Cardiac septum (tissue), 1 donor: ENCODE measurements around the gene RERE. TPM values are rescaled to one million over a fixed set of nuclear protein-coding genes. Genes with fewer than 3 reads are reported as not detected.
"Not testable (repeated sequence)": the region's sequence is repeated elsewhere in the genome, so short reads cannot be mapped to it uniquely, and the experiment has no call there.

ENCODE experiments used
- DNase-seq: peaks from one replicate; pipeline ENCODE4 v3.0.0-alpha.2; 2020; ENCODE audit warnings: low spot score
- intact Hi-C: fragments of 100-400 bp; cut with DNase I; formaldehyde crosslinking; loops from one replicate; pipeline ENCODE4 v1.14.0; 2022
- total RNA-seq: library from RNA; stranded (reverse); fragmentation: NEBNext Ultra II Directional; extraction: Animal tissue kit (Norgen Biotek cat#: 25700); gene quantifications from one replicate; pipeline ENCODE4 v1.2.1, GENCODE V29; 2021
- donor health status: DM: no; HTN: no; CAD: no.

Gene RERE
- total RNA-seq, 1 donor from 2014 or later, result 102 TPM

GRCh38 chr1:8731162-8731561, 86.3 kb downstream of the RERE start:
- intact Hi-C loops, result no loop called here
- DNase-seq, result no peak

- no peak for DNase-seq
- intact Hi-C loops, result loop anchor here (10.0 kb wide), 1 partner anchor 724 kb away; no protein-coding TSS in a partner anchor
Observed at GRCh38 chr1:8728464-8728863, 89.0 kb downstream of the RERE start.

- intact Hi-C loops, result loop anchor here (2.0 to 10.0 kb wide), 2 partner anchors 169 to 723 kb away; no protein-coding TSS in a partner anchor
- no peak for DNase-seq
Observed at GRCh38 chr1:8727809-8728213, 89.6 kb downstream of the RERE start.

- not testable (repeated sequence) for DNase-seq
- intact Hi-C loops, result loop anchor here (2.0 to 10.0 kb wide), 2 partner anchors 169 to 723 kb away; no protein-coding TSS in a partner anchor
Observed at GRCh38 chr1:8727316-8727715, 90.1 kb downstream of the RERE start.

GRCh38 chr1:8726801-8727186, 90.6 kb downstream of the RERE start:
- intact Hi-C loops, result loop anchor here (2.0 to 10.0 kb wide), 2 partner anchors 168 to 722 kb away; no protein-coding TSS in a partner anchor
- not testable (repeated sequence) for DNase-seq

- DNase-seq, result no peak
- intact Hi-C loops, result loop anchor here (10.0 kb wide), 1 partner anchor 718 kb away; no protein-coding TSS in a partner anchor
Observed at GRCh38 chr1:8723010-8723409, 94.4 kb downstream of the RERE start.

GRCh38 chr1:8722366-8722765, 95.1 kb downstream of the RERE start:
- DNase-seq, result no peak
- intact Hi-C loops, result loop anchor here (10.0 kb wide), 1 partner anchor 718 kb away; no protein-coding TSS in a partner anchor

GRCh38 chr1:8721679-8722324, 95.6 kb downstream of the RERE start:
- DNase-seq, result no peak
- intact Hi-C loops, result loop anchor here (10.0 kb wide), 1 partner anchor 717 kb away; no protein-coding TSS in a partner anchor

GRCh38 chr1:8720347-8720746, 97.1 kb downstream of the RERE start:
- no peak for DNase-seq
- intact Hi-C loops, result loop anchor here (10.0 kb wide), 1 partner anchor 716 kb away; no protein-coding TSS in a partner anchor

GRCh38 chr1:8718850-8719361, 98.5 kb downstream of the RERE start:
- intact Hi-C loops, result no loop called here
- DNase-seq, result no peak

GRCh38 chr1:8717148-8717547, 100.3 kb downstream of the RERE start:
- DNase-seq, result no peak
- intact Hi-C loops, result no loop called here

GRCh38 chr1:8716238-8716637, 101.2 kb downstream of the RERE start:
- DNase-seq, result no peak
- intact Hi-C loops, result no loop called here

- DNase-seq, result no peak
- intact Hi-C loops, result loop anchor here (5.0 kb wide), 1 partner anchor 42 kb away; no protein-coding TSS in a partner anchor
Observed at GRCh38 chr1:8714173-8714572, 103.3 kb downstream of the RERE start.

- intact Hi-C loops, result loop anchor here (5.0 kb wide), 1 partner anchor 40 kb away; no protein-coding TSS in a partner anchor
- DNase-seq, result no peak
Observed at GRCh38 chr1:8712413-8713231, 104.8 kb downstream of the RERE start.

GRCh38 chr1:8711873-8712412, 105.5 kb downstream of the RERE start:
- intact Hi-C loops, result loop anchor here (5.0 kb wide), 1 partner anchor 40 kb away; no protein-coding TSS in a partner anchor

GRCh38 chr1:8711151-8711550, 106.3 kb downstream of the RERE start:
- intact Hi-C loops, result loop anchor here (5.0 kb wide), 1 partner anchor 39 kb away; no protein-coding TSS in a partner anchor
- DNase-seq, result no peak

More at GRCh38 chr1:8711873-8712412, 105.5 kb downstream of the RERE start:
- DNase-seq, result no peak

- intact Hi-C loops, result loop anchor here (5.0 to 10.0 kb wide), 2 partner anchors 107 to 139 kb away; partner anchors contain the start of gene RERE
- no peak for DNase-seq
Observed at GRCh38 chr1:8708259-8708658, 109.2 kb downstream of the RERE start.

GRCh38 chr1:8706995-8707396, 110.4 kb downstream of the RERE start:
- DNase-seq, result no peak
- intact Hi-C loops, result loop anchor here (5.0 to 10.0 kb wide), 2 partner anchors 108 to 140 kb away; partner anchors contain the start of gene RERE

- DNase-seq, result no peak
- intact Hi-C loops, result loop anchor here (5.0 to 10.0 kb wide), 2 partner anchors 109 to 141 kb away; partner anchors contain the start of gene RERE
Observed at GRCh38 chr1:8706291-8706690, 111.1 kb downstream of the RERE start.
